HEK293 (cell line): ENCODE measurements around the gene SLC2A9.

ENCODE experiments used
- CTCF ChIP-seq: fragments of 450-650 bp; formaldehyde crosslinking; IDR thresholded peaks from 2 replicates; pipeline ENCODE4 v1.5.1; 2016; ENCODE audit warnings: missing biosample characterization, missing genetic modification characterization
- KLF7 ChIP-seq: fragments of 450-650 bp; formaldehyde crosslinking; IDR thresholded peaks from 2 replicates; pipeline ENCODE4 v1.5.1; 2016; ENCODE audit warnings: missing biosample characterization, missing genetic modification characterization, borderline replicate concordance
- RBAK ChIP-seq: fragments of 450-650 bp; formaldehyde crosslinking; IDR thresholded peaks from 2 replicates; pipeline ENCODE4 v1.5.1; 2016; ENCODE audit warnings: missing biosample characterization, missing genetic modification characterization
- SP3 ChIP-seq: fragments of 450-650 bp; formaldehyde crosslinking; IDR thresholded peaks from 2 replicates; pipeline ENCODE4 v1.5.1; 2016; ENCODE audit warnings: missing biosample characterization, missing genetic modification characterization
- ZBTB11 ChIP-seq: fragments of 450-650 bp; formaldehyde crosslinking; conservative IDR thresholded peaks from 2 replicates; pipeline ENCODE4 v1.5.1; 2016; ENCODE audit warnings: low read depth, missing biosample characterization, missing genetic modification characterization
- ZFP3 ChIP-seq: fragments of 450-650 bp; formaldehyde crosslinking; IDR thresholded peaks from 2 replicates; pipeline ENCODE4 v1.5.1; 2016; ENCODE audit warnings: low read depth, missing biosample characterization, missing genetic modification characterization
- ZNF112 ChIP-seq: fragments of 450-650 bp; formaldehyde crosslinking; IDR thresholded peaks from 2 replicates; pipeline ENCODE4 v1.5.0; 2017; ENCODE audit warnings: missing biosample characterization, missing genetic modification characterization
- ZNF239 ChIP-seq: fragments of 450-650 bp; formaldehyde crosslinking; IDR thresholded peaks from 2 replicates; pipeline ENCODE4 v1.5.1; 2016; ENCODE audit warnings: missing biosample characterization, missing genetic modification characterization
- ZNF292 ChIP-seq: fragments of 450-650 bp; formaldehyde crosslinking; IDR thresholded peaks from 2 replicates; pipeline ENCODE4 v1.5.1; 2016; ENCODE audit warnings: low read depth, missing biosample characterization, missing genetic modification characterization, borderline replicate concordance
- ZNF521 ChIP-seq: fragments of 450-650 bp; formaldehyde crosslinking; IDR thresholded peaks from 2 replicates; pipeline ENCODE4 v1.5.1; 2017; ENCODE audit warnings: missing biosample characterization, mild to moderate bottlenecking, missing genetic modification characterization
- ZSCAN4 ChIP-seq: fragments of 450-650 bp; formaldehyde crosslinking; IDR thresholded peaks from 2 replicates; pipeline ENCODE4 v1.5.1; 2017; ENCODE audit warnings: missing biosample characterization, missing genetic modification characterization

GRCh38 chr4:10066670-10067651 is 45.7 kb upstream of the SLC2A9 start:
- no peak for TF ChIP-seq ZNF112 (tag by site-specific recombination)
- no peak for TF ChIP-seq RBAK
- no peak for TF ChIP-seq CTCF
- no peak for TF ChIP-seq ZNF521
- no peak for TF ChIP-seq SP3
- no peak for TF ChIP-seq ZSCAN4 (tag by site-specific recombination)
- TF ChIP-seq ZNF292 (tag by site-specific recombination) = no peak
- no peak for TF ChIP-seq ZBTB11 (tag by site-specific recombination)
- no peak for TF ChIP-seq ZNF239
- no peak for TF ChIP-seq ZFP3 (tag by site-specific recombination)
- no peak for TF ChIP-seq KLF7 (tag by site-specific recombination)
